ENCODE measurements around the gene ITIH2.
"Not testable (repeated sequence)": the region's sequence is repeated elsewhere in the genome, so short reads cannot be mapped to it uniquely, and the experiment has no call there.

Gene ITIH2, protein sequence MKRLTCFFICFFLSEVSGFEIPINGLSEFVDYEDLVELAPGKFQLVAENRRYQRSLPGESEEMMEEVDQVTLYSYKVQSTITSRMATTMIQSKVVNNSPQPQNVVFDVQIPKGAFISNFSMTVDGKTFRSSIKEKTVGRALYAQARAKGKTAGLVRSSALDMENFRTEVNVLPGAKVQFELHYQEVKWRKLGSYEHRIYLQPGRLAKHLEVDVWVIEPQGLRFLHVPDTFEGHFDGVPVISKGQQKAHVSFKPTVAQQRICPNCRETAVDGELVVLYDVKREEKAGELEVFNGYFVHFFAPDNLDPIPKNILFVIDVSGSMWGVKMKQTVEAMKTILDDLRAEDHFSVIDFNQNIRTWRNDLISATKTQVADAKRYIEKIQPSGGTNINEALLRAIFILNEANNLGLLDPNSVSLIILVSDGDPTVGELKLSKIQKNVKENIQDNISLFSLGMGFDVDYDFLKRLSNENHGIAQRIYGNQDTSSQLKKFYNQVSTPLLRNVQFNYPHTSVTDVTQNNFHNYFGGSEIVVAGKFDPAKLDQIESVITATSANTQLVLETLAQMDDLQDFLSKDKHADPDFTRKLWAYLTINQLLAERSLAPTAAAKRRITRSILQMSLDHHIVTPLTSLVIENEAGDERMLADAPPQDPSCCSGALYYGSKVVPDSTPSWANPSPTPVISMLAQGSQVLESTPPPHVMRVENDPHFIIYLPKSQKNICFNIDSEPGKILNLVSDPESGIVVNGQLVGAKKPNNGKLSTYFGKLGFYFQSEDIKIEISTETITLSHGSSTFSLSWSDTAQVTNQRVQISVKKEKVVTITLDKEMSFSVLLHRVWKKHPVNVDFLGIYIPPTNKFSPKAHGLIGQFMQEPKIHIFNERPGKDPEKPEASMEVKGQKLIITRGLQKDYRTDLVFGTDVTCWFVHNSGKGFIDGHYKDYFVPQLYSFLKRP

DNA sequence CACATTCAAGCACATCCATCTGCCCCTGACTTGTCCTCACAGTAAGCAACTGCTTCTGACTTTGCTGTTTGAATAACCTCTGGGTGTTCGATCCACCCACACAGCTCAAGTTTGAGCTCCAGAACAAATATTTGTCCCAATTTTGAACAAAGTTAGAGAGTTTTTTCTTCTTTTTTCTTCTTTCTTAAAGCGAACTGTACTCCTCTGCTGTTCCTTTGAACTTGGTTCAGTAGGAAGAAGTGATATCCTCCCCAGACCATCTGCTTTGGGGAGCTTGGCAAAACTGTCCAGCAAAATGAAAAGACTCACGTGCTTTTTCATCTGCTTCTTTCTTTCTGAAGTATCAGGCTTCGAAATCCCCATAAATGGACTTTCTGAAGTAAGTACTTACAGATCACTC is at the start of gene ITIH2:
Gene ITIH2, plus strand, starts transcription at position 177 of the 400 bp plus-strand sequence. Its CDS starts 119 bp downstream, at position 296.
- DNase-seq (ENCODE audit: low read depth in 2 of 2, low spot score in 1 of 2) = no peak

DNA sequence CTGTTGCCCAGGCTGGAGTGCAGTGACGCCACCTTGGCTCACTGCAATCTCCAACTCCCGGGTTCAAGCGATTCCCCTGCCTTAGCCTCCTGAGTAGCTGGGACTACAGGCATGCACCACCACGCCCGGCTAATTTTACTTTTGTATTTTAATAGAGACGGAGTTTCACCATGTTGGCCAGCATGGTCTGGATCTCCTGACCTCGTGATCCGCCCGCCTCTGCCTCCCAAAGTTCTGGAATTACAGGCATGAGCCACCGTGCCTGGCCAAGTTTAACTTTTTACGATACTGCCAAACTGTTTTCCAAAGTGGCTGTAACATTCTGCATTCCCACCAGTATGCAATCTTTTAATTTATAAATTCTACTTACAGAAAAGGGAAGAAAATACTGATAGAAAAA is 46.0 kb upstream of the ITIH2 start:
- not testable (repeated sequence) for DNase-seq (ENCODE audit: low read depth in 2 of 2, low spot score in 1 of 2)

DNA sequence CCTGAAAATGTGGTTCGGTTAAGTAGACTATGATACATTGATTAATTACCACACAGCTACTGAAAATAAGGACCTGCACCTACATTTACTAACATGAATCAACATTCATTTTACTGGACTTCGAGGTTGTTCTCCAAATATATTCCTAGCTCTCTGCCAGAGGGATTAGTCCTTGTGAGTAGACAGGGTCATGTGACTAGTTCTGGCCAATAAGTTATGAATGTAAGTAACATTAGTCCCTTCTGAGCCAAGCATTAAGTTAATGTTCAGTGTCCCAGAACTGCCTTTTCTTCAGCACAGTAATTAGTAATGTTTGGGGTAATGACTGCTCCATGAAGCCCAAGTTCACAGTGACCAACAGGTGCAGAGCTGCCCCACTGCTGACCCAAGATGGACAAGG is 45.6 kb upstream of the ITIH2 start:
- DNase-seq (ENCODE audit: low read depth in 2 of 2, low spot score in 1 of 2) = no peak

DNA sequence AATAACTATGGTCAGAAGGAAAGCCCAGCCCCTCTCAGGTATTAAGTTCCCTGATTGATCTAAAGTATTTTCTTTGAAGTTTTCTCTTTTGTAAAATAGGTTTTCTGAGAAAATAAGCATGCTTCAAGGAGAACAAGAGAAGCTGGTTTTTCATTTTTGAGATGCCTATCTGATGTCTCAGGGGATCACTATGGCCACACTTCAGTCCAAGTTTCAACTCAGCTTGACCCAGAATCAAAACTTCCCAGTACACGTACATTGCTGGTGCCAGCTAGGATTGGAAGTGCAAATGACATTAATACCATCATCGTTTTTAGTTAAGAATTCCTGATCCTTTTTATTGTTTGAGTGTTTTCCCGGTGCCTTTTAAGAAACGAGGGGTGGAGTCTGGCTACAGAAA is 43.6 kb upstream of the ITIH2 start:
- no peak for DNase-seq (ENCODE audit: low read depth in 2 of 2, low spot score in 1 of 2)

DNA sequence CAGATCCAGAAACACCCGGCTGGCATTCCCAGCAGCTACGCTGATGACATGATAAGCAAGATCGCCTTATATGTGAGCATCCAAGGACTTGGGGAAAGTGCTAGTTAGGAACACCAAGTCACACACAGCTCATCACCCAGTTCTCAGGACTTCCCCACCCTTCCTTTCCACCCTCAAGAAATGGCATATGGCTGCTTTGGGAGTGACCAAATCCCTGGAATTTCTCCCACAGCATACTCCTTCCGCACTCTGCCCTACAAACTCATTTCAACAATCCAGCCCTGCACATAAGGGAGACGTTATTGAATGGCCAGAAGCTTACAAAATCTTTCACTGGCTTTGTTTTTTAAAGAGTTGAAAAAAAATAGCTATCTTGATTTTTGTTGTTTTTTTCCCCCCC is 40.6 kb upstream of the ITIH2 start:
- DNase-seq (ENCODE audit: low read depth in 2 of 2, low spot score in 1 of 2) = no peak

DNA sequence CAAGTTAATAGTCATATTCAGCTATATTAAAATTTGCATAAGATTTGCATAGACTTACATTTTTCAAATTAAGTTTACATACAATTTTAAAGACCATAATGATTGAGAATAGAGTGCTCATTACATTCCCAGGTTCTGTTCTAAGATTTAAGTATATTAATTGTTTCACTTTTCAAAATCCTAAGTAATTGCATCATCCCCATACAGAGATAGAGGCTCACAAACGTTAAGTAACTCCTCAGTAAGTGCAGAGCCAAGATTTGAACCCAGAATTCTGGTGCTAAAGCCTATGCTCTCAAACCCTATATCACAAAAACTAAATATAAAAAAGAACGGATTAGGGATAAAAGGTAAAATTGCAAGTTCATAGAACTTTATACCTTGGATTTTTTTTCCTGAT is 38.4 kb upstream of the ITIH2 start:
- DNase-seq (ENCODE audit: low read depth in 2 of 2, low spot score in 1 of 2) = no peak

DNA sequence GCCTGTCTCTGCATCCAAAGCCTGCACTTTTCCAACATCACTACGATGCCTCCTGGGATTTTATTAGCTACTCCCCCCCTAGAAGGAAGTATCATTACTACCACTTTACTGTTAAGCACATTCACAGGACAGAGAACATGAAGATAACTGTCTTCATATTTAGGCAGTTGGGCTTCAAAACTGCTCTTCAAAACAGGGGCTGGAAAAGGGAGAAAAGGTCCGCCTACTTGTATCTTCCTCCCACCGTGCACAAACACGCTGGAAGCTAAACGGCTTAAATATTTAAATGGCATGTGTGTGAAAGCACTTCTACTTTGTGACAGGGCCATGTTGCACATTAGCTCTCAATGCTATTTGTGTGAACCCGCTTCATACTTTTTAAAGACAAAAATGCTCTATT is 37.3 kb upstream of the ITIH2 start:
- DNase-seq (ENCODE audit: low read depth in 2 of 2, low spot score in 1 of 2) = no peak

DNA sequence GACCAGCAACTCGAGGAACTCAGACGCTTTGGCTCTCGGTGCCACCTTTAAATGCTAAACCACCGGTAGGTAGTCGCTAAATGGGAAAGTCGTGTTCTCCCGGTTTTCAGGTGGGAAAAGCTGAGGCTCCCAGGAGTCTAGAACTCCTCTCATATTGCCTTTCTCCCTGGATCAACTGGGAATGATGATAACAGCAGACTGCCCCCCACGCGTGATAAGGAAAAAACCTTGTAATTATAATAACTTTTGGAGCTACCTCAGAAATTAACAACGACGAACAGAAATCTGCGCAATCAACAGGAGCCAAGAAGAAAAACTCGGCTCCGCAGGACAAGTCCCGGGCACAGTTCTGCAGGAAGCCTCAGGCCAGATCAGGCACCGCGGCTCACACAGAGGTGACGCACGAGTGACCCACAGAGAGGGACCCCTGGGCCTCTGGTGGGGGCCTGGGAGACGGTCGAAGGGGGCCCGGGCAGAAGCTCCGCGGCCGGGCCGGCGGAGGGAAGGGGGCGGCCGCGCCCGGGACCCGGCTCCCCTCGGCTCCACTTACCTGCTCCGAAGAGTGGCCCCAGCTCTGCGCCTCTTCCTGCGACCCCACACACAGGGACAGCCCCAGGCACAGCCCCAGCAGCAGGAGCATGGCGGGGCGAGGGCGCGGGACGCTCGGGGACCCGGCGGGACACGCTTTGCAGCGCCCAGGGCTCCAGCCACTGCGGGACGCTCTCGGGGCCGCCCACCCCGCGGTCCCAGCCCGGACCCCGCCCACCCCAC is 36.7 kb upstream of the ITIH2 start, which contains the start of gene ITIH5:
Gene ITIH5, minus strand, starts transcription at position 714 of the 771 bp plus-strand sequence. Its CDS starts 74 bp downstream, at position 640.
- no peak for DNase-seq (ENCODE audit: low read depth in 2 of 2, low spot score in 1 of 2)

DNA sequence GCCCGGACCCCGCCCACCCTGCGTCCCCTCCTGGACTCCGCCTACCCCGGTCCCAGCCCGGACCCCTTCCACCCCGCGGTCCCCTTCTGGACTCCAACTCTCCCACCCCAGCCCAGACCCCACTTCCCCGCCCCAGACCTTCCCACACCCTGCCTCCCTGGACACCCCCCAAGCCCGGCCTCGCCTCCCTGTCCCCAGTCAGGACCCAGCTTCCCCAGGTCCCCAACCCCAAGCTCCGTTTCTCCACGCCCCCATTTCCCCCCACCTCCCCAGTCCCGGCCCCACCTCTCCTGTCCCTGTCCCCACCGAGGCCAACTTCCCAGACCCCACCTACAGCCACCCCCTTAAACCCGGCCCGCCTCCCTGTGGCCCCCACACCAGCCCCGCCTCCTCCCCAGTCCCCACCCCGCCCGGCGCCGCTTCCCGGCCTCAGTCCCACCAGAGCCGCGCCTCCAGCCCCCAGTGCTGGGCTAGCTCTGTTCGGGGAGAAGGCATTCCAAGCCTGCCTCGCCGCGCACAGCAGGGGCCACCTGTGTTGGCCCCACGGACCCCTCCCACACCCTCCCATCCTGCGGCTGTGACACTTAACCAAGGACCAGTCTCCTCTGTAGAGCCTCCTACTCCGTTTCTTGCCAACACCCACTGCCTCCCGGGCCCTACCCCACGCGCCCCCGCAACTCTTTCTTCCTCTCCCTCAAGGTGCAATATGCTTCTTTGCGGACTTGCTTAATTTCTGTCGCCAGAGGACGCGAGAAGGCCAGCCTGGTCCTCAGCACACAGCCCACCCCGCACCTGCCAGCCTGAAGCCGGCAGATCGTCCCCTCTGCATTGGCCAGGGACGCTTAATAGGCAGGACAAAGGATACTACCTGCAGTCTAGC is 35.6 kb upstream of the ITIH2 start:
- DNase-seq (ENCODE audit: low read depth in 2 of 2, low spot score in 1 of 2) = no peak

DNA sequence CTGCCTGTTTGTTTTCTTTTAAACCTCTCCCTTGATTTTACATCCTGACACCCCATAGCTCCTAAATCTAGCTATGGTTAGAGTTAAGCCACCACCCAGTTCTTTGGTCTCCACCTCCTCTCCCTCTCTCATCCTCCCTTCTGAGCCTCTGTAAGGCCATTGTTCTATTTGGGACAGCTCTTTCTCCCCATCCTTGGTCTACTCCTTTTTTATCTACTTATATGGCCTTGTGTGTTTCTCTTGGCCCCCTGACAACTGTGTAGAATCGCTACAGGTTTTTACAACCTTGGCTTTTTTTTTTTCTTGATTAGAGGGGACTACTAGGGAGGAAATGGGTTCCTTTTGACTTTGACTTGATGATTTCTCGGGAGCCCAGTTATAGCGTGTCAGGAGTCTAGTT is 33.0 kb upstream of the ITIH2 start:
- DNase-seq (ENCODE audit: low read depth in 2 of 2, low spot score in 1 of 2) = no peak

DNA sequence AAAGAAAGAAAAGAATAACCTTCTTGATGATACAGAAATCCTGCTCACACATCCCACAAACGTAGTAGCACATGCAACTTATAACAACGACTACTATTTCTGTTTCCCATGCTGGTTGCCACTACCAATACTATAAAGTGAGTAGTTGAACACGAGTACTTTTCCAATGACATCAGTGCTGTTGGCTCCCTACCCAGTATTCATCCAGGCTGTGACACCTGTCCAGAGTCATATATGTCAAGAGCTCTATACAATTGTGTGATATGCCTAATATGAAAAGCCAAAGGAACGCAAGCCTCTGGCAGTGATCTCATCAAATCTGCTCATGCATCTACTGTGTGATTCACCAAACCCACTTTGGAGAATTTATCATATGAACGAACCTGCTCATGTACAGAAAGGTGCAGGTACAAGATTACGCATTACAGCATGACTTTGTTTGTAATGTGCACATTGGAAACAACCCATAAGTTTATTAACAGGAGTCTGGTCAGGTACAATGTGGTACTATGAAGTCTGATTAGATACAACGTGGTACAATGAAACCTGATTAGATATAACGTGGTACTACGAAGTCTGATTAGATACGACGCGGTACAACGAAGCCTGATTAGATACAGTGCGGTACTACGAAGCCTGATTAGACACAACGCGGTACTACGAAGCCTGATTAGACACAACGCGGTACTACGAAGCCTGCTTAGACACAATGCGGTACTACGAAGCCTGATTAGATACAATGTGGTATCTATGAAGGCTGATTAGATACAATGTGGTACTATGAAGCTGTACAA is 30.6 kb upstream of the ITIH2 start:
- DNase-seq (ENCODE audit: low read depth in 2 of 2, low spot score in 1 of 2) = no peak

DNA sequence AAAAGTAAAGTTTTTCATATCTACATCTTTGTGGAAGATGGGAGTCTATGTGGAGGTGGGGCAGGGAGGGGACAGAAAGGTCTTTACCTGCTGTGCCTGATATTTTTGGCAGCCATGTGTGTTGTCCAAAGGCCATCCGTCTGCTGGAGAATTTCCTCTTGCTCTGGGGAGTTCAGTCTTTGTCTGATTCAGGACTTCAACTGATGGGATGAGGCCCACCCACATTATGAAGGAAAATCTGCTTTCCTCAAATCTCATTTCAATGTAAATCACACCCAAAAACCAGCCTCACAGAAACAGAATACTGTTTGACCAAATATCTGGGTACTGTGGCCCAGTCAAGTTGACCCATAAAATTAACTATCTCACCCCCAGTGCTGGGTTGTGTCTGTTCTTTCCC is 23.9 kb upstream of the ITIH2 start:
- DNase-seq (ENCODE audit: low read depth in 2 of 2, low spot score in 1 of 2) = no peak

DNA sequence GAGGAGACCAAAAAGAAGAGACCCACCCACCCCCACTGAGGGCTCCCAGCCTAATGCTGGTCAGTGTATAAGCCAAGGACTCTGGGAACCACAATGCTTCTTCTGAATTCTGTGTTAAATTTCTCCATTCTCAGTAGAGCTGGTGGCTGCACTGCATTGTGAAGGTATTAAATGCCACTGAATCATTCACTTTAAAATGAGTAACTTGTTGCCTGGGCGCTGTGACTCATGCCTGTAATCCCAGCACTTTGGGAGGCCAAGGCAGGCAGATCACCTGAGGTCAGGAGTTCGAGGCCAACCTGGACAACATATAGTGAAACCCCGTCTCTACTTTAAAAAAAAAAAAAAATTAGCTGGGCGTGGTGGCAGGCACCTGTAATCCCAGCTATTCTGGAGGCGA is 23.0 kb upstream of the ITIH2 start:
- not testable (repeated sequence) for DNase-seq (ENCODE audit: low read depth in 2 of 2, low spot score in 1 of 2)

DNA sequence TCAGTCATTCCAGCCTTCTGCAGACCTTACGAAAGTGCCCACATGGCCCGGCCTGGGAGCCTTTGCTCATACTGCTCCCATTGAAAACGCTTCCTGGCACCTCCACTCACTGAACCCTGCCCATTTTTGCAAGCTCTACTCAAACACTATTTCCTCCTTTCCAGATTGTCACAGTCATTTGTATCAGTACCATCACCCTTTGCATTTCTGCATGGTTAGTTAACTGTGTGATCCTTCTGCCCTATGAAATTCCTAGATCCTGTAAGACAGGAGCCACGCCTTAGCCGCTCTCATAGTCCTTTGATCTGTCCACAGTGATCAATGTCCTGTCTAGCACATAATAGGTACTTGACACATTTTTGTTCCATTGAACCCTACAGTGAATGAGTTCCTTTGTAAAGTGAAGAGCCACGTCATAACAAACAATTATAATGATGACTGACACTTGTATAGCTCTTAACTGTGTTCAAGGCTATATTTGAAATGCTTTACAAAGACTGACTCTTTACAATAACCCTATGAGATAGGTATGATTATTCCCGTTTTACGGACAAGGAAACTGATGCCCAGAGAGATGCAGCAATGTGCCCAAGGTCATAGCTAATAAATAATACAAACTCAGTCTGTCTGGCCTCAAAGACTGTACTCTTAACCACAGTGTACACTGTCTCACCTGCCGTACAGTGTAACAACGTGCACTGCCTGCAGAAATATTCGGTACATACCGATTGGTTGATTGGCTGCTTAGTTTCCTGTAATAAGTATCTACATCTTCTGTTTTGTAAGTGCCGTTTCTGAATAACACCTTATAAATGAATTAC is 16.6 kb upstream of the ITIH2 start:
- DNase-seq (ENCODE audit: low read depth in 2 of 2, low spot score in 1 of 2) = no peak

DNA sequence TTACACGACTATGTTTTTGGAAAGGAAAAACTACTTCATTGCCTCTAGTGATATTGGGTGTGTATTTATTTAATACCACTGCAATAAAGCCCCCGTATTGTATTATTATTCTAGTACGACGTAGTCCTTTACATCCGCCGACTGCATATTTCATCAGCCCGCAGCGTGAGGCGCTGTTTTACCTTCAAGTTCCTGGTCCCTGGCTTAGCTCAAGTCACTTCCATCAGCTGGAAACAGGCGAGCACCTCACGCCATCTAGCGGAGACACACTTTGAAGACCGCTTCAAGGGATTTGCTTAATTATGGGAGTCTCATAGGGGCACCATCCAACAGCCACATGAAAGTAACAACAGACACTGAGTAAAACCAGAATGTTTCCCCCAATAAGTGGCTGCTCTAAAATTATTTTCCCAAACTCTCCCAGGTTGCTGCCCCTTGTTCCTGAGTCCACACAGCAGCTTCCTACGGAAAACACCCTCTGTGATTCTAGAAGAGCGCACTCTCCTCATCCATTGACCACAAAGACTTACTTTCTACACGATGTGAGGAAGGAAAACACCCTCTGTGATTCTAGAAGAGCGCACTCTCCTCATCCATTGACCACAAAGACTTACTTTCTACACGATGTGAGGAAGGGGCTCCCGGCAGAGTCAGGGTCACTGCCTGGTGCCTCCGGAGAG is 15.7 kb upstream of the ITIH2 start:
- DNase-seq (ENCODE audit: low read depth in 2 of 2, low spot score in 1 of 2) = peak; percentile 20 to 47

DNA sequence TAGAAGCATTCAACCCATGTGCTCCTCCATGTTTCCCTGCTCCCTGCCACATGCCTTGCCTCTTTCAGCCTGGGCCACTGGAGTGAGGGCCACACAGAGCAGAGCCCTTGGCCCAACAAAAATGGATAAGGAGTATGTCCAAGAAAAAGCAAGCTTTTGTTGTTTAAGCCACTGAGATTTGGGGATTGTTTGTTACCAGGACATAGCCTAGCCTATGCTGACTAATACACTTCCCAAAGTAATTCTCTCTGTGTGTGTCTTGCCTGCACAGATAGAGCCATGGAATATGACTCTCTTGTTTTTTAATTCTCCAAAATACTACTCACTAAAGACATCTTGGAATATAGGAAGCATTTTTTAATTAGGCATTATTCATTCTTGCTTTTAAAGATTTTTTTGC is 13.5 kb upstream of the ITIH2 start:
- DNase-seq (ENCODE audit: low read depth in 2 of 2, low spot score in 1 of 2) = no peak

DNA sequence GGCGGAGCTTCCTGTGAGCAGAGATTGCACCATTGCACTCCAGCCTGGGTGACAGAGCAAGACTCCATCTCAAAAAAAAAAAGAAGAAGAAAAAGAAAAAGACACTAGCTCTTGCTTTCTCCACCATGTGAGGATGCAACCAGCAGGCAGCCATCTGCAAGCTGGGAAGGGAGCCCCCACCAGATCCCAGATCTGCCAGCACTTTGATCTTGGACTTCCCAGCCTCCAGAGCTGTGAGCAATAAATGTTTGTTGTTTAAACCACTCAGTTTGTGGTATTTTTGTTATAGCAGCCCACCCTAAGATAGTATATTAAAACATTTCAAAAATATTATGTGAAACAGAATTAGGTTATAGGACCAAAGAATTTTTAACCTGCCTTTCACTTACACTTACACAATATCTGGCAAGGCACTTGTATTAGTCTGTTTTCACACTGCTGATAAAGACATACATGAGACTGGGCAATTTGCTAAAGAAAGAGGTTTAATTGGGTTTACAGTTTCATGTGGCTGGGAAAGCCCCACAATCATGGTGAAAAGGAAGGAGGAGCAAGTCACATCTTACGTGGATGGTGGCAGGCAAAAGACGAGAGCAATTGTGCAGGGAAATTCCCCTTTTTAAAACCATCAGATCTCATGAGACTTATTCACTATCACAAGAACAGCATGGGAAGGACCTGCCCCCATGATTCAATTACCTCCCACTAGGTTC is 12.1 kb upstream of the ITIH2 start:
- not testable (repeated sequence) for DNase-seq (ENCODE audit: low read depth in 2 of 2, low spot score in 1 of 2)
